ENCODE data around the gene LPCAT2. TPM values are rescaled to one million over a fixed set of nuclear protein-coding genes. Genes with fewer than 3 reads are reported as not detected.

The LPCAT2 gene
- total and polyA plus RNA-seq, 2 of the 8 experiments (the other 6 are each of a cell fraction or from before 2014, with no cell fraction given), result 2.2 to 10.6 TPM

- TF ChIP-seq CHD7 (IDR thresholded peaks at IDR 0.05; ENCODE audit: insufficient replicate concordance, low read length) (no peak), GABPA (IDR thresholded peaks at IDR 0.05; ENCODE audit: borderline replicate concordance, insufficient read depth, low read length) (no peak), HDAC6 (IDR thresholded peaks at IDR 0.05; ENCODE audit: low read depth, low read length) (no peak), MAX (IDR thresholded peaks at IDR 0.05) (no peak), NANOG (IDR thresholded peaks at IDR 0.05; ENCODE audit: insufficient read depth, low read depth, low read length, poor library complexity, severe bottlenecking) (no peak), POLR2A (IDR thresholded peaks at IDR 0.05; ENCODE audit: control extremely low read depth in 1 of 2, low read depth in 2 of 2, low read length in 2 of 2) (no peak), NRF1 (IDR thresholded peaks at IDR 0.05; ENCODE audit: low read depth, low read length) (no peak), CEBPB (IDR thresholded peaks at IDR 0.05; ENCODE audit: low read depth, low read length) (no peak), SAP30 (IDR thresholded peaks at IDR 0.05; ENCODE audit: insufficient read depth, insufficient replicate concordance, low read length) (no peak), BACH1 (IDR thresholded peaks at IDR 0.05; ENCODE audit: low read length) (no peak), RAD21 (IDR thresholded peaks at IDR 0.05 in 1 of 2, conservative IDR thresholded peaks at IDR 0.05 in 1 of 2; ENCODE audit: low read depth in 2 of 2, low read length in 2 of 2) (no peak)
These were observed 16.0 kb upstream of the LPCAT2 start (continued) for GRCh38 chr16:55492756-55493380.
